Astrocyte (in vitro differentiated cells and primary cell): Measurements from ENCODE around the gene KIF1A. TPM values are rescaled to one million over a fixed set of nuclear protein-coding genes. Genes with fewer than 3 reads are reported as not detected.
"Not testable (repeated sequence)": the region's sequence is repeated elsewhere in the genome, so short reads cannot be mapped to it uniquely, and the experiment has no call there.

Source experiments
- DNase-seq: peaks from one replicate; pipeline ENCODE4 v3.0.0-alpha.2; 2010; ENCODE audit warnings: low read depth
- FAIRE-seq: peaks from 2 replicates; lab custom pipeline; 2011; peaks lifted over from hg19 to GRCh38; lab: Jason Lieb, UNC
- H2AFZ ChIP-seq: 2 replicates; pipeline ENCODE4 v1.6.0; 2012; ENCODE audit warnings: low read depth, low read length, inconsistent platforms
- H3K27ac ChIP-seq: 2 replicates; pipeline ENCODE4 v1.5.1; 2011; ENCODE audit warnings: low read depth, low read length, inconsistent platforms
- H3K27me3 ChIP-seq: 2 replicates; pipeline ENCODE4 v1.6.0; 2011; ENCODE audit warnings: low read length, inconsistent platforms; ENCODE audit not compliant: insufficient read depth
- H3K36me3 ChIP-seq: 2 replicates; pipeline ENCODE4 v1.5.1; 2011; ENCODE audit warnings: low read length, inconsistent platforms; ENCODE audit not compliant: insufficient read depth
- H3K4me1 ChIP-seq: 2 replicates; pipeline ENCODE4 v1.5.1; 2011; ENCODE audit warnings: low read length, inconsistent platforms; ENCODE audit not compliant: insufficient read depth
- H3K4me2 ChIP-seq: 2 replicates; pipeline ENCODE4 v1.6.0; 2012; ENCODE audit warnings: low read length, inconsistent platforms
- H3K4me3 ChIP-seq: 2 replicates; pipeline ENCODE4 v1.5.1; 2011; ENCODE audit warnings: low read depth, mild to moderate bottlenecking, low read length, inconsistent platforms; ENCODE audit not compliant: insufficient read depth
- H3K79me2 ChIP-seq: 2 replicates; pipeline ENCODE4 v1.6.0; 2012; ENCODE audit warnings: mild to moderate bottlenecking, low read length, inconsistent platforms; ENCODE audit not compliant: insufficient read depth
- H3K9ac ChIP-seq: 2 replicates; pipeline ENCODE4 v1.6.0; 2012; ENCODE audit warnings: mild to moderate bottlenecking, low read length, inconsistent platforms
- H3K9me3 ChIP-seq: 2 replicates; pipeline ENCODE4 v1.5.1; 2012; ENCODE audit warnings: low read depth, mild to moderate bottlenecking, low read length, inconsistent platforms; ENCODE audit not compliant: insufficient read depth
- H4K20me1 ChIP-seq: 2 replicates; pipeline ENCODE4 v1.6.0; 2012; ENCODE audit warnings: low read length, inconsistent platforms; ENCODE audit not compliant: insufficient read depth
- H3K27ac Mint-ChIP-seq: one replicate; pipeline ENCODE4 v1.8.0; 2021; ENCODE audit warnings: mild to moderate bottlenecking, mixed read lengths; ENCODE audit not compliant: unreplicated experiment
- H3K27me3 Mint-ChIP-seq: one replicate; pipeline ENCODE4 v1.8.0; 2021; ENCODE audit warnings: low read depth, mixed read lengths; ENCODE audit not compliant: unreplicated experiment
- H3K36me3 Mint-ChIP-seq: one replicate; pipeline ENCODE4 v1.8.0; 2021; ENCODE audit warnings: low read depth, mixed read lengths; ENCODE audit not compliant: unreplicated experiment
- H3K4me1 Mint-ChIP-seq: one replicate; pipeline ENCODE4 v1.8.0; 2021; ENCODE audit warnings: low read depth, mixed read lengths; ENCODE audit not compliant: unreplicated experiment
- H3K4me3 Mint-ChIP-seq: one replicate; pipeline ENCODE4 v1.8.0; 2021; ENCODE audit warnings: mild to moderate bottlenecking, moderate library complexity, mixed read lengths; ENCODE audit not compliant: unreplicated experiment
- H3K9me3 Mint-ChIP-seq: one replicate; pipeline ENCODE4 v1.8.0; 2021; ENCODE audit warnings: mild to moderate bottlenecking, mixed read lengths; ENCODE audit not compliant: unreplicated experiment
- EZH2 ChIP-seq: IDR thresholded peaks from 2 replicates; pipeline ENCODE4 v1.6.1; 2012; ENCODE audit warnings: mild to moderate bottlenecking, low read length, inconsistent platforms; ENCODE audit not compliant: insufficient read depth
- total RNA-seq: library from RNA; stranded (reverse); gene quantifications from 2 replicates; pipeline ENCODE4 v1.2.1, GENCODE V29; 2021
- TF ChIP-seq, protein P1 (sequence below): IDR thresholded peaks from 2 replicates; pipeline ENCODE4 v1.5.1; 2011; ENCODE audit warnings: low read depth, mild to moderate bottlenecking, inconsistent platforms, low read length, moderate library complexity; ENCODE audit not compliant: insufficient read depth

The KIF1A gene
- total RNA-seq, 1 donor from 2014 or later: 51.2 TPM

GRCh38 chr2:240674461-240675184, 145.4 kb downstream of the KIF1A start:
- H2AFZ ChIP-seq, H3K27ac ChIP-seq, H3K4me2 ChIP-seq, H3K4me3 Mint-ChIP-seq, H3K9me3 Mint-ChIP-seq, FAIRE-seq, H3K4me1 ChIP-seq, H3K36me3 ChIP-seq, H3K9me3 ChIP-seq, DNase-seq, H3K4me1 Mint-ChIP-seq, H4K20me1 ChIP-seq, H3K4me3 ChIP-seq, H3K9ac ChIP-seq, H3K79me2 ChIP-seq, H3K27ac Mint-ChIP-seq, H3K36me3 Mint-ChIP-seq: not testable (repeated sequence)
- peaks cover 24% of the 10 kb centered on the region for H3K27me3 ChIP-seq
- peaks cover 31% of the 10 kb centered on the region for H3K27me3 Mint-ChIP-seq

DNA sequence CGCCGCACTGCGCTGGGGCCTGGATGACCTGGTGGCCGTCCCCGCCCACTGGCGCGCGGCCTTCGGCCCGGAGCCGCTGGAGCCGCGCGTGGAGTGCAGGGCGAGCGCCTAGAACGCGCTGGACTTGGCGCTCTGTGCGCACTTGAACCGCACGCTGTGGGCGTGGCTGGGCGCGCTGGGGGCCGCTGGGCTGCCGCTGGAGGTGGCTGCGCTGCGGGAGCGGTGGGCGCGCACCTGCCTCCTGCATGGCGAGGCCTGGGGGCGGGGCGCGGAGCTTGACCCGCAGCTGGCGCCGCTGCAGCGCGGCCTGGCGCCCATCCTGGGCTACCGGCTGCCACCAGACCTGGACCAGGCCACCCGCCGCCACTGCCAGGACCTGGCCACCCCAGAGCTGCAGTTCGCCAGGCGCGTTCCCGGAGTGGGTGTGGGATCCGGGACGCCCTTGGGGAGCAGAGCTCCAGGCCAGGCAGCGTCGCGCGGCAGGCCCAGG, 147.3 kb downstream of the KIF1A start:
- FAIRE-seq (no peak), DNase-seq (no peak)
- peaks cover 34% of the 10 kb centered on the region for H3K27me3 Mint-ChIP-seq
- H3K27ac Mint-ChIP-seq: no peak overlapping the region
- Histone ChIP-seq H3K79me2 (no peaks in the 10 kb centered on the region), H3K4me1 (no peaks in the 10 kb centered on the region), H3K36me3 (no peaks in the 10 kb centered on the region), H3K27ac (no peak overlapping the region), H3K9ac (no peak overlapping the region), H2AFZ (no peak overlapping the region), H3K27me3 (peaks cover 24% of the 10 kb centered on the region), H3K9me3 (no peaks in the 10 kb centered on the region), H3K4me2 (no peak overlapping the region), H3K4me3 (no peak overlapping the region), H4K20me1 (no peaks in the 10 kb centered on the region)
- no peaks in the 10 kb centered on the region for H3K36me3 Mint-ChIP-seq
- H3K4me3 Mint-ChIP-seq: no peak overlapping the region
- no peaks in the 10 kb centered on the region for H3K9me3 Mint-ChIP-seq
- TF ChIP-seq, protein P1, sequence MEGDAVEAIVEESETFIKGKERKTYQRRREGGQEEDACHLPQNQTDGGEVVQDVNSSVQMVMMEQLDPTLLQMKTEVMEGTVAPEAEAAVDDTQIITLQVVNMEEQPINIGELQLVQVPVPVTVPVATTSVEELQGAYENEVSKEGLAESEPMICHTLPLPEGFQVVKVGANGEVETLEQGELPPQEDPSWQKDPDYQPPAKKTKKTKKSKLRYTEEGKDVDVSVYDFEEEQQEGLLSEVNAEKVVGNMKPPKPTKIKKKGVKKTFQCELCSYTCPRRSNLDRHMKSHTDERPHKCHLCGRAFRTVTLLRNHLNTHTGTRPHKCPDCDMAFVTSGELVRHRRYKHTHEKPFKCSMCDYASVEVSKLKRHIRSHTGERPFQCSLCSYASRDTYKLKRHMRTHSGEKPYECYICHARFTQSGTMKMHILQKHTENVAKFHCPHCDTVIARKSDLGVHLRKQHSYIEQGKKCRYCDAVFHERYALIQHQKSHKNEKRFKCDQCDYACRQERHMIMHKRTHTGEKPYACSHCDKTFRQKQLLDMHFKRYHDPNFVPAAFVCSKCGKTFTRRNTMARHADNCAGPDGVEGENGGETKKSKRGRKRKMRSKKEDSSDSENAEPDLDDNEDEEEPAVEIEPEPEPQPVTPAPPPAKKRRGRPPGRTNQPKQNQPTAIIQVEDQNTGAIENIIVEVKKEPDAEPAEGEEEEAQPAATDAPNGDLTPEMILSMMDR: no peak
- no peak for TF ChIP-seq EZH2
- H3K4me1 Mint-ChIP-seq: no peaks in the 10 kb centered on the region

DNA sequence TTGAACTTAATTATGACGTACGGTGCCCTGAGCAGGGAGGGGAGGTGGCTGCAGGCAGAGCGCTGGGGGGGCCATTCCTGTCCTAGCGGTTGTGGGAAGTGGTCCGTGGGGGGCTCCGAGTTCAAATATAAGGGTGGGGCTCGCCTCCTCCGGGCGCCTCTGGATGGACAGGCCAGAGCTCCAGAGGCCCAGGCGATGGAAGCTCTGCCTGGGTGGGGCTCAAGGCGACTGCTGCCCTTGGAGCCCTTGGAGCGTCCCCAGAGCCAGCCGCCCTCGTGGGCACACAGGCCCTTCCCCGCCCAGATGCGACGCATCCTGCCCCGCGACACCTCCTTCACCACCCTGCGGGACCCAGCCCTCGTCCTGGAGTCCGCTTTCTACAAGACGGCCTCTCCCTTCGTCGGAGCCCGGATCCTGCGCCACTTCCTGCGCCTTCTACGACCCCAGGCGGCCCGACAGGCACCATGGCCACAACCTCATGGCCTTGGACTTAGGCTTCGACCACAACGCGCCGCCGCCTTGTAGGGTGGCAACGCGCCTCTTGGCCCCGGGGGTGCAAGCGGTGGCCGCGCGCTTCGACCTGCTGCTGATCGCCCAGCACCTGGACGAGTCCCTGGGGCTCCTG, 147.8 kb downstream of the KIF1A start:
- no peaks in the 10 kb centered on the region for H3K9me3 ChIP-seq
- H3K9me3 Mint-ChIP-seq: no peaks in the 10 kb centered on the region
- no peak overlapping the region for H3K9ac ChIP-seq
- peaks cover 24% of the 10 kb centered on the region for H3K27me3 ChIP-seq
- H3K79me2 ChIP-seq: no peaks in the 10 kb centered on the region
- no peaks in the 10 kb centered on the region for H3K36me3 ChIP-seq
- H3K27ac Mint-ChIP-seq: no peak overlapping the region
- H3K4me3 ChIP-seq: no peak overlapping the region
- H2AFZ ChIP-seq: no peak overlapping the region
- no peak overlapping the region for H3K4me3 Mint-ChIP-seq
- H3K4me1 ChIP-seq: no peaks in the 10 kb centered on the region
- TF ChIP-seq, protein P1: no peak
- no peak for TF ChIP-seq EZH2
- no peak overlapping the region for H3K4me2 ChIP-seq
- DNase-seq (no peak), FAIRE-seq (no peak)
- peaks cover 34% of the 10 kb centered on the region for H3K27me3 Mint-ChIP-seq
- no peak overlapping the region for H3K27ac ChIP-seq
- H3K36me3 Mint-ChIP-seq: no peaks in the 10 kb centered on the region
- H4K20me1 ChIP-seq: no peaks in the 10 kb centered on the region
- no peaks in the 10 kb centered on the region for H3K4me1 Mint-ChIP-seq
